Vagina (tissue), 2 donors: ENCODE measurements around the gene NT5E. TPM values are rescaled to one million over a fixed set of nuclear protein-coding genes. Genes with fewer than 3 reads are reported as not detected.
"Not testable (repeated sequence)": the region's sequence is repeated elsewhere in the genome, so short reads cannot be mapped to it uniquely, and the experiment has no call there.

ENCODE experiments used
- DNase-seq, 2 donors: peaks; one replicate each; pipeline ENCODE4 v3.0.0-alpha.2; 2017; ENCODE audit errors: extremely low spot score in 2 of 2
- H3K27ac ChIP-seq: fragments of 200-600 bp; sonication (generic); one replicate; pipeline ENCODE4 v1.5.1; 2019
- H3K27me3 ChIP-seq: fragments of 200-600 bp; sonication (generic); one replicate; pipeline ENCODE4 v1.5.1; 2019
- H3K36me3 ChIP-seq, 2 donors: fragments of 200-600 bp; sonication (generic); one replicate each; pipeline ENCODE4 v1.5.1; 2017 to 2019
- H3K4me1 ChIP-seq: fragments of 200-600 bp; sonication (generic); one replicate; pipeline ENCODE4 v1.5.1; 2019
- H3K4me3 ChIP-seq, 2 donors: fragments of 200-600 bp; sonication (generic); 1 replicate in 1 of 2; 2 replicates in 1 of 2; pipeline ENCODE4 v1.5.1; 2016 to 2019
- H3K9me3 ChIP-seq: fragments of 200-600 bp; sonication (generic); one replicate; pipeline ENCODE4 v1.5.1; 2019
- CTCF ChIP-seq, 3 experiments: fragments of 450-650 bp in 2 of 3; fragments of 200-600 bp in 1 of 3; sonication (generic) in 1 of 3; IDR thresholded peaks; one replicate each; pipeline ENCODE4 v1.5.1; 2017 to 2019; ENCODE audit warnings: antibody characterized with exemption in 3 of 3, mild to moderate bottlenecking in 2 of 3, moderate library complexity in 2 of 3
- POLR2A ChIP-seq, 2 donors: fragments of 450-650 bp; IDR thresholded peaks; one replicate each; pipeline ENCODE4 v1.6.1; 2017; ENCODE audit warnings: antibody characterized with exemption in 2 of 2, mild to moderate bottlenecking in 2 of 2, moderate library complexity in 2 of 2
- POLR2AphosphoS5 ChIP-seq, 2 donors: sonication (generic); formaldehyde crosslinking; IDR thresholded peaks; one replicate each; pipeline ENCODE4 v1.9.0; 2017; ENCODE audit warnings: antibody characterized with exemption in 2 of 2, mild to moderate bottlenecking in 2 of 2, low read depth in 1 of 2; ENCODE audit not compliant: insufficient read depth in 1 of 2
- intact Hi-C: fragments of 100-400 bp; cut with DNase I; formaldehyde crosslinking; loops from one replicate; pipeline ENCODE4 v1.15.1; 2023
- total RNA-seq: library from RNA; depleted of rRNA; stranded (reverse); fragments of >200 nt; gene quantifications from one replicate; pipeline ENCODE4 v1.2.3, GENCODE V29; 2016

NT5E gene
- total RNA-seq, 1 donor from 2014 or later: 87.2 TPM

GRCh38 chr6:85496856-85497255 is 47.0 kb downstream of the NT5E start:
- intact Hi-C loops: no loop called here
- Histone ChIP-seq H3K4me3 (no peak overlapping the region), H3K9me3 (no peaks in the 10 kb centered on the region), H3K36me3 (no peaks in the 10 kb centered on the region), H3K4me1 (no peaks in the 10 kb centered on the region), H3K27me3 (no peaks in the 10 kb centered on the region), H3K27ac (no peak overlapping the region)
- no peak for DNase-seq
- TF ChIP-seq POLR2A (IDR thresholded peaks at IDR 0.05) (no peak), POLR2AphosphoS5 (IDR thresholded peaks at IDR 0.05; ENCODE audit: insufficient read depth in 1 of 2, low read depth in 1 of 2) (no peak), CTCF (IDR thresholded peaks at IDR 0.05) (no peak)

- Histone ChIP-seq H3K4me1 (no peaks in the 10 kb centered on the region), H3K27me3 (no peaks in the 10 kb centered on the region), H3K4me3 (no peak overlapping the region), H3K27ac (no peak overlapping the region), H3K9me3 (no peaks in the 10 kb centered on the region), H3K36me3 (peaks cover 0 to 4% of the 10 kb centered on the region in 2 donors)
- TF ChIP-seq CTCF (IDR thresholded peaks at IDR 0.05) (no peak), POLR2A (IDR thresholded peaks at IDR 0.05) (no peak), POLR2AphosphoS5 (IDR thresholded peaks at IDR 0.05; ENCODE audit: insufficient read depth in 1 of 2, low read depth in 1 of 2) (no peak)
- intact Hi-C loops: no loop called here
- DNase-seq: no peak
These were observed 48.8 kb downstream of the NT5E start for GRCh38 chr6:85498596-85499258.

- intact Hi-C loops: no loop called here
- no peak overlapping the region for H3K4me3 ChIP-seq
- H3K27ac ChIP-seq: no peak overlapping the region
- H3K36me3 ChIP-seq: peaks cover 0 to 13% of the 10 kb centered on the region in 2 donors
- no peak for TF ChIP-seq POLR2AphosphoS5 (IDR thresholded peaks at IDR 0.05; ENCODE audit: insufficient read depth in 1 of 2, low read depth in 1 of 2)
- no peak for TF ChIP-seq CTCF (IDR thresholded peaks at IDR 0.05)
- TF ChIP-seq POLR2A (IDR thresholded peaks at IDR 0.05): no peak
- H3K4me1 ChIP-seq: no peaks in the 10 kb centered on the region
- DNase-seq: no peak
- H3K27me3 ChIP-seq: no peaks in the 10 kb centered on the region
- H3K9me3 ChIP-seq: no peaks in the 10 kb centered on the region
These were observed 56.7 kb downstream of the NT5E start for GRCh38 chr6:85506441-85507093.

- intact Hi-C loops: no loop called here
- no peak overlapping the region for H3K27ac ChIP-seq
- TF ChIP-seq CTCF (IDR thresholded peaks at IDR 0.05): no peak
- TF ChIP-seq POLR2A (IDR thresholded peaks at IDR 0.05): no peak
- no peak for TF ChIP-seq POLR2AphosphoS5 (IDR thresholded peaks at IDR 0.05; ENCODE audit: insufficient read depth in 1 of 2, low read depth in 1 of 2)
- H3K4me3 ChIP-seq: no peak overlapping the region
- H3K4me1 ChIP-seq: no peaks in the 10 kb centered on the region
- no peak for DNase-seq
- peaks cover 0 to 27% of the 10 kb centered on the region in 2 donors for H3K36me3 ChIP-seq
- no peaks in the 10 kb centered on the region for H3K27me3 ChIP-seq
- no peaks in the 10 kb centered on the region for H3K9me3 ChIP-seq
These were observed 66.3 kb downstream of the NT5E start for GRCh38 chr6:85516168-85516567.

GRCh38 chr6:85524281-85524680 is 74.4 kb downstream of the NT5E start:
- intact Hi-C loops, H3K27ac ChIP-seq, H3K4me3 ChIP-seq, DNase-seq, H3K9me3 ChIP-seq, H3K27me3 ChIP-seq, H3K4me1 ChIP-seq: not testable (repeated sequence)
- peaks cover 0 to 24% of the 10 kb centered on the region in 2 donors for H3K36me3 ChIP-seq
